ENCODE results near the gene RBM24. TPM values are rescaled to one million over a fixed set of nuclear protein-coding genes. Genes with fewer than 3 reads are reported as not detected.

The RBM24 gene
- total RNA-seq, 1 experiment from 2014 or later = 0.48 TPM

- Histone ChIP-seq H3K18ac (ENCODE audit: insufficient read length, low read depth, low read length) (no peak overlapping the region), H2BK20ac (ENCODE audit: low read depth, low read length, poor library complexity, severe bottlenecking) (no peak overlapping the region), H3K4me2 (ENCODE audit: insufficient read depth, insufficient read length, low read length) (no peak overlapping the region), H2BK5ac (ENCODE audit: insufficient read length, low read length) (no peak overlapping the region), H2BK12ac (ENCODE audit: insufficient read length, low read depth, low read length) (no peak overlapping the region), H3K4ac (ENCODE audit: low read depth, low read length) (no peak overlapping the region), H3K23me2 (ENCODE audit: insufficient read length, low read depth, low read length, poor library complexity, severe bottlenecking) (no peaks in the 10 kb centered on the region), H3T11ph (ENCODE audit: low read length) (no peak overlapping the region), H3K79me1 (ENCODE audit: insufficient read depth, low read depth, low read length, poor library complexity, severe bottlenecking) (no peaks in the 10 kb centered on the region), H3K23ac (ENCODE audit: insufficient read length, low read depth, low read length) (no peak overlapping the region), H2AFZ (ENCODE audit: low read length) (no peak overlapping the region), H4K91ac (ENCODE audit: insufficient read length, low read depth, low read length) (no peak overlapping the region), H3K9ac (ENCODE audit: extremely low read depth, insufficient read length, low read length) (no peak overlapping the region), H3K4me1 (ENCODE audit: insufficient read depth, low read length) (no peaks in the 10 kb centered on the region), H4K8ac (replicated peaks; ENCODE audit: insufficient read length, low read depth, low read length) (no peak overlapping the region), H3K9me3 (ENCODE audit: control insufficient read depth, low read depth, low read length) (no peaks in the 10 kb centered on the region), H3K27me3 (ENCODE audit: insufficient read depth, low read length) (no peaks in the 10 kb centered on the region), H4K5ac (ENCODE audit: insufficient read length, low read depth, low read length) (no peak overlapping the region), H3K56ac (ENCODE audit: insufficient read length, low read depth, low read length) (no peak overlapping the region), H2AK5ac (ENCODE audit: insufficient read length, low read length) (no peak overlapping the region), H3K14ac (ENCODE audit: insufficient read depth, low read length) (no peak overlapping the region), H3K79me2 (ENCODE audit: insufficient read depth, low read length) (no peaks in the 10 kb centered on the region), H3K27ac (ENCODE audit: insufficient read length, low read depth, low read length) (no peak overlapping the region), H2BK120ac (ENCODE audit: low read depth, low read length, poor library complexity, severe bottlenecking) (no peak overlapping the region), H2BK15ac (ENCODE audit: low read depth, low read length) (no peak overlapping the region), H4K20me1 (ENCODE audit: control insufficient read depth, insufficient read depth, insufficient read length) (no peaks in the 10 kb centered on the region)
- Mint-ChIP-seq H3K9me3 (peaks cover 3 to 6% of the 10 kb centered on the region in 2 experiments; a peak in 1 of 5 replicates), H3K27me3 (ENCODE audit: low read depth) (no peaks in the 10 kb centered on the region; the same call in 1 of the 2 replicates), H3K4me3 (no peak overlapping the region), H3K36me3 (ENCODE audit: insufficient read depth in 1 of 3, low read depth in 3 of 3) (peaks cover 0 to 8% (median 0%) of the 10 kb centered on the region in 3 experiments; a peak in 2 of 7 replicates), H3K27ac (no peak overlapping the region), H3K4me1 (peaks cover 15 to 17% of the 10 kb centered on the region in 2 experiments)
- WGBS (ENCODE audit: extremely low coverage, insufficient read length, low lambda C conversion rate) = no CpG with 5 or more reads among the region's 4 CpGs
- DNase-seq = no peak
- TF ChIP-seq CTCF (conservative IDR thresholded peaks at IDR 0.05) = no peak
Measured at GRCh38 chr6:17239260-17239659, 41.9 kb upstream of the RBM24 start.
